ENCODE measurements around the gene RECQL5. TPM values are rescaled to one million over a fixed set of nuclear protein-coding genes. Genes with fewer than 3 reads are reported as not detected.
A peak's percentile ranks its signal among the peaks of the same experiment; 100 is the strongest.

RECQL5 gene
- total and polyA plus RNA-seq, 10 donors = 25.7 to 51.0 (median 38.6) TPM

GRCh38 chr17:75589012-75589918 lies 77.7 kb downstream of the RECQL5 start:
- DNase-seq = peak; percentile 100
- 3 to 12% (median 9%) methylated on average over 45 to 100 of the region's 100 CpGs for WGBS, 5 donors
- H3K4me3 ChIP-seq = peak overlapping the region; percentile 52 to 91 (median 70)
- TF ChIP-seq CTCF (IDR thresholded peaks at IDR 0.05 in 8 of 11, conservative IDR thresholded peaks at IDR 0.05 in 3 of 11) = peak in 10 of 11 experiments; percentile 23 to 93 (median 85)
- TF ChIP-seq POLR2A (IDR thresholded peaks at IDR 0.05) = no peak
- TF ChIP-seq POLR2AphosphoS5 (IDR thresholded peaks at IDR 0.05) = peak; percentile 74 to 89 (median 81)
- peaks cover 0 to 11% (median 0%) of the 10 kb centered on the region in 7 donors for H3K27me3 ChIP-seq (replicated peaks in 1 of 7)
- intact Hi-C loops (cut with DNase I; ENCODE audit: low total_unique reads) = loop anchor here (5.0 kb wide), 2 partner anchors 72 to 162 kb away; partner anchors contain the start of genes CASKIN2 and TSEN54
- peaks cover 0 to 33% (median 3%) of the 10 kb centered on the region in 6 donors for H3K36me3 ChIP-seq
- no peaks in the 10 kb centered on the region for H3K9me3 ChIP-seq
- H3K27ac ChIP-seq = peak overlapping the region; percentile 93 to 98 (median 96)
- peaks cover 6 to 44% (median 29%) of the 10 kb centered on the region in 6 donors for H3K4me1 ChIP-seq

- Histone ChIP-seq H3K4me3 (peak overlapping the region; percentile 52 to 91 (median 70)), H3K27ac (peak overlapping the region; percentile 93 to 98 (median 96)), H3K36me3 (peaks cover 0 to 30% (median 3%) of the 10 kb centered on the region in 6 donors), H3K9me3 (no peaks in the 10 kb centered on the region), H3K27me3 (replicated peaks in 1 of 7) (peaks cover 0 to 11% (median 0%) of the 10 kb centered on the region in 7 donors), H3K4me1 (peaks cover 6 to 44% (median 29%) of the 10 kb centered on the region in 6 donors)
- no peak for TF ChIP-seq POLR2A (IDR thresholded peaks at IDR 0.05)
- no peak for TF ChIP-seq POLR2AphosphoS5 (IDR thresholded peaks at IDR 0.05)
- TF ChIP-seq CTCF (IDR thresholded peaks at IDR 0.05 in 8 of 11, conservative IDR thresholded peaks at IDR 0.05 in 3 of 11) = no peak
- DNase-seq = no peak
- WGBS, 5 donors = 0 to 11% (median 1%) methylated on average over 2 to 49 of the region's 49 CpGs
- intact Hi-C loops (cut with DNase I; ENCODE audit: low total_unique reads) = loop anchor here (5.0 kb wide), 2 partner anchors 71 to 161 kb away; partner anchors contain the start of genes CASKIN2 and TSEN54
Measured at GRCh38 chr17:75588596-75589011, 78.3 kb downstream of the RECQL5 start.

DNA sequence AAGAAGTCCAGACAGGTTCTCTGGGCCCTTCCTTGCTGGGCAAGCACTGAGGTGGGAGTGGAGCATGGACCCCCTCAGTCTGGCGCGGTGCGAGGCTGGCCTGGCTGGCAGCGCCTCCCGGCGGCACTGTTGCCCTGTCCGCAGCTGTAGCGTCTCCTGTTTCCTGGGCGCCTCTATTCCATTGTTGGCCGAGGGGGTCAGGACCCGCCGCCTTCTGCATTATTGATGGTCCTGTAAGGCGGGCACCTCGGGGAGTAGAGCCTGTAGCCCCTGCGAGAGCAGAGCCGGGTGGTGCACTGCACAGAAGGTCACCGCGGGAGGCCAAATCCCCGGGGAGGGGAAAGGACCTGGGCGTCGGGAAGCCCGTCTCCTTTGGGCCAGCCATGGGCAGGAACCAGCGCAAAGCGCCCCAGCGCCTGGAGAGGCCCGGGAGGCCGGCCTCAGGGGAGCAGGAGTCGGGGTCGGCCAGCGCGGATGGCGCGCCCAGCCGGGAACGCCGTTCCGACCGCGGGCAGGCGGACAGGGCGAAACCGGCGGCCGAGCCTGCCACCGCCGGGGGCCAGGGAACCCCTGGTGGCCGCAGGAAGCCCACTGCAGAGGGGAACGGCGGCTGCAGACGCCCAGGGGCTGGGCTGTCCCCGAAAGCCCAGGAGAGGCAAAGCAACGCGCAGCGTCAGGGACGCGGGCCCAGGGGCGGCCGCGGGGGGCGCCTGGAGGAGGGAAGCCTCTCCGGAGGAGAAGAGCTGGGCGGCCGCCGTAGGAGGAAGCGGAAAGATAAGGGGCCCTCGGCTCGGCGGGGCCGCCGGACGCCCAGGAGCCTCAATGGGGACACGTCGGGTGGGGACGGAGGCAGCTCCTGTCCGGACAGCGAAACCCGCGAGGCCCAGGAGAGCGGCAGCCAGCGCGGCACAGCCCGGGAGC lies 79.0 kb downstream of the RECQL5 start, which contains the start of gene MYO15B:
TSS of gene MYO15B (plus strand) at position 126 of the 921 bp plus-strand sequence. CDS start at position 384, 258 bp downstream.
- peaks cover 6 to 44% (median 29%) of the 10 kb centered on the region in 6 donors for H3K4me1 ChIP-seq
- H3K4me3 ChIP-seq = peak within 1 kb of the TSS; percentile 52 to 91 (median 70)
- peak; percentile 95 for DNase-seq
- H3K36me3 ChIP-seq = peaks cover 0 to 30% (median 3%) of the 10 kb centered on the region in 6 donors
- peak within 1 kb of the TSS; percentile 93 to 98 (median 96) for H3K27ac ChIP-seq
- H3K9me3 ChIP-seq = no peaks in the 10 kb centered on the region
- WGBS, 5 donors = 0 to 6% (median 2%) methylated on average over 29 to 82 of the region's 82 CpGs
- peaks cover 0 to 11% (median 0%) of the 10 kb centered on the region in 7 donors for H3K27me3 ChIP-seq (replicated peaks in 1 of 7)
- TF ChIP-seq POLR2A (IDR thresholded peaks at IDR 0.05) (peak in 1 of 3 donors; percentile 18), CTCF (IDR thresholded peaks at IDR 0.05 in 8 of 11, conservative IDR thresholded peaks at IDR 0.05 in 3 of 11) (peak in 10 of 11 experiments; percentile 37 to 66 (median 48)), POLR2AphosphoS5 (IDR thresholded peaks at IDR 0.05) (peak; percentile 73 to 87 (median 81))
- intact Hi-C loops (cut with DNase I; ENCODE audit: low total_unique reads) = loop anchor here (5.0 kb wide), 2 partner anchors 71 to 161 kb away; partner anchors contain the start of genes CASKIN2 and TSEN54
